ENCODE measurements around the gene GNAT3.

Gene GNAT3

DNA sequence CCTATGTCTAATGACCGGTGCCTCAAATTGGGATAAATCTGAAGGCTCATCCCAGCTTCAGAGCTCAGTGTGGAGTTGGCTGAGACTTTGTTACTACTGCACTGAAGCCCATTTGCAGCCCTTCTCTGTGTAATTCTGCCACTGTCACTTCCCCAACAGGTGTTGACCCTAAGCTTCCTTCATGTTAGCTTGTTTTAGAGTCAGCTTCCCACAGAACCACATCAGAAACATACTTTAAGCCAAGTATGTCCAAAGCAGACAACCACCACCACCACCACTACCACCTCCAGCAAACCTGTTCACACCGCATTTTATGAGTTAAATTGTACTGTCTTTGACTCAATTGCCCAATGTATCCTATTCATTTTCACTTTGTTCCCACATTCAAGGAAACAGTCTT, 25.2 kb upstream of the GNAT3 start:
- TF ChIP-seq, protein P1, sequence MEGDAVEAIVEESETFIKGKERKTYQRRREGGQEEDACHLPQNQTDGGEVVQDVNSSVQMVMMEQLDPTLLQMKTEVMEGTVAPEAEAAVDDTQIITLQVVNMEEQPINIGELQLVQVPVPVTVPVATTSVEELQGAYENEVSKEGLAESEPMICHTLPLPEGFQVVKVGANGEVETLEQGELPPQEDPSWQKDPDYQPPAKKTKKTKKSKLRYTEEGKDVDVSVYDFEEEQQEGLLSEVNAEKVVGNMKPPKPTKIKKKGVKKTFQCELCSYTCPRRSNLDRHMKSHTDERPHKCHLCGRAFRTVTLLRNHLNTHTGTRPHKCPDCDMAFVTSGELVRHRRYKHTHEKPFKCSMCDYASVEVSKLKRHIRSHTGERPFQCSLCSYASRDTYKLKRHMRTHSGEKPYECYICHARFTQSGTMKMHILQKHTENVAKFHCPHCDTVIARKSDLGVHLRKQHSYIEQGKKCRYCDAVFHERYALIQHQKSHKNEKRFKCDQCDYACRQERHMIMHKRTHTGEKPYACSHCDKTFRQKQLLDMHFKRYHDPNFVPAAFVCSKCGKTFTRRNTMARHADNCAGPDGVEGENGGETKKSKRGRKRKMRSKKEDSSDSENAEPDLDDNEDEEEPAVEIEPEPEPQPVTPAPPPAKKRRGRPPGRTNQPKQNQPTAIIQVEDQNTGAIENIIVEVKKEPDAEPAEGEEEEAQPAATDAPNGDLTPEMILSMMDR (IDR thresholded peaks at IDR 0.05), result no peak
- no peak for TF ChIP-seq ZFX (IDR thresholded peaks at IDR 0.05; ENCODE audit: borderline replicate concordance)
- no peak overlapping the region for H3K27ac ChIP-seq

DNA sequence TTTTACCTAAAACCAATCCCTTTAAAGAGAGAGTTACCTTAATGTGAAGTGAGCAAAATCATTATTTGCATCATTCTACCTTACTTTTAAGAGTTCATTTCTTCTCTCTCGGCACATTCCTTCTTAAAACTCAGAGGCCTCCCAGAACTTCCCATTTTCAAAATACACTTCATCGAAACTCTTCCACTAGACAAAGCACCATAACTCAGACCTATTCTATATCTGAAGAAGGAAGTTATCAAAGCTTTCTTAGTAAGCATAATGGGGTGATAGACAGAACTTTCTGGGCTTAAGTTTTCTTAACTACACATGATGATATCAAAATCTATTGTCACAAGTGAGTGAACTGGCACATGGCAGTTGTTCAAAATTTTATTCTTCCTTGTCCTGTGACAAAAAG, 24.6 kb upstream of the GNAT3 start:
- H3K27ac ChIP-seq, result no peak overlapping the region
- TF ChIP-seq, protein P1 (IDR thresholded peaks at IDR 0.05), result no peak
- no peak for TF ChIP-seq ZFX (IDR thresholded peaks at IDR 0.05; ENCODE audit: borderline replicate concordance)

DNA sequence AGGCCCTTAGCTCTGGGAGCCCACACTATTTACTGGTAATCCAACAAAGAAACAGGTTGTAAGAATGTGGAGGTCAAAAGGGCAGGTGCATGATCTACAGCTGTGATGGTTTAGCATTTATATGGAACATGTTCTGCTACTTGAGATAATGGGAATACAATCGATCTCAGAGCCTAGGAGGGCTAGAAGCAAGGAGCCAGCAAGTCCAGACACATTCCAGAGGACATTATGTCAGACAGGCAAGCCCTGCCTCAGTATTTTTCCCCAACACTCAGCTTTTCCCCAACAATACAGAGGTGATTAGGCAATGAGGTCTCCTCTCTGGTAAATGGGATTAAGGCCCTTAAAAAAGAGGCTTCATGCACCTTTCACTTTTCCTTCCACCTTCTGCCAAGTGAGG, 21.4 kb upstream of the GNAT3 start:
- TF ChIP-seq ZFX (IDR thresholded peaks at IDR 0.05; ENCODE audit: borderline replicate concordance), result no peak
- TF ChIP-seq, protein P1 (IDR thresholded peaks at IDR 0.05), result no peak
- H3K27ac ChIP-seq, result no peak overlapping the region

DNA sequence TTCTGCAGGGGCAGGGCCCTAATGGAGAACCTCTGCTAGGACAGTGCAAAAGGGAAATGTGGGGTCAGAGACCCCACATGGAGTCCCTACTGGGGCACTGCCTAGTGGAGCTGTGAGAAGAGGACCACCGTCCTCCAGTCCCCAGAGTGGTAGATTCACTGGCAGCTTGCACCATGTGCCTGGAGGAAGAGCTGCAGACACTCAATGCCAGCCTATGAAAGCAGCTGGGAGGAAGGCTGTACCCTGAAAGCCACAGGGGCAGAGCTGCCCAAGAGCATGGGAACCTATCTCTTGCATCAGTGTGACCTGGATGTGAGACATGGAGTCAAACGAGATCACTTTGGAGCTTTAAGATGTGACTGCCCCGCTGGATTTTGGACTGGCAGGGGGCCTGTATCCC, 20.3 kb upstream of the GNAT3 start:
- TF ChIP-seq, protein P1 (IDR thresholded peaks at IDR 0.05), result no peak
- TF ChIP-seq ZFX (IDR thresholded peaks at IDR 0.05; ENCODE audit: borderline replicate concordance), result no peak
- H3K27ac ChIP-seq, result no peak overlapping the region

DNA sequence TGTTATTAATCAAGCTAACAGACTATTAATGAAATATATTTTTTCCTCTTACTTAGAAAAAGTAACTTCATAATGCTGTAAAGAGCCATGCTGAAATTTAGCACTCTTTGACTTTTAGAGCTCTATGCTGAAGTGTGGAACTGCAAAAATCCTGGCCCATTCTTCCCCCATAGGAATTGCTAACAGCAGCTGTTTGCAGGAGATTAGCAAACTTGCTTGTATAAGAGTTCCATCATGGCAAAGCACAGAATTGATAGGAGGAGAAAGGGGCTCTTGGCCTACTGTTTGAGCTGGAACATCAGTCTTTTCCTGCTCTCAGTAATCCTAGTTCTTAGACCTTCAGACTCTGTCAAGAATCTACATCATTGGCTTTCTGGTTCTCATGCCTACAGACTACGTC, 18.3 kb upstream of the GNAT3 start:
- TF ChIP-seq, protein P1 (IDR thresholded peaks at IDR 0.05), result no peak
- TF ChIP-seq ZFX (IDR thresholded peaks at IDR 0.05; ENCODE audit: borderline replicate concordance), result no peak
- H3K27ac ChIP-seq, result no peak overlapping the region

DNA sequence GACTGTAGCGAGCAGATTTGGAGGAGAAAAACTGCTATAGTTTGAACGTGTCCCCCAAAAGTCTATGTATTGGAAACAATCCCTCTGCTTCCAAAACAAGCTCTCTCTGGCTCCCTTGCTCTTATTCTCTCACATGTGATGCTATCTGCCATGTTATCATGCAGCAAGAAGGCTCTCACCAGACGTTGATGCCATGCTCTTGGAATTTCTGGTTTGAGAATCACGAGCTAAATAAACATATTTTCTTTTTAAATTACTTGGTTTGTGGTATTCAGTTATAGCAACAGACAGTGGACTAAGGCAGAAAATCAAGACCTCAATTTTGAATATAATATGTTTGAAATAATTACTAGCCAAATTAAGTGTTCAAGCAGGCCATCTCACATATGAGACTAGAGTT, 17.5 kb upstream of the GNAT3 start:
- TF ChIP-seq, protein P1 (IDR thresholded peaks at IDR 0.05), result no peak
- no peak for TF ChIP-seq ZFX (IDR thresholded peaks at IDR 0.05; ENCODE audit: borderline replicate concordance)
- H3K27ac ChIP-seq, result no peak overlapping the region

DNA sequence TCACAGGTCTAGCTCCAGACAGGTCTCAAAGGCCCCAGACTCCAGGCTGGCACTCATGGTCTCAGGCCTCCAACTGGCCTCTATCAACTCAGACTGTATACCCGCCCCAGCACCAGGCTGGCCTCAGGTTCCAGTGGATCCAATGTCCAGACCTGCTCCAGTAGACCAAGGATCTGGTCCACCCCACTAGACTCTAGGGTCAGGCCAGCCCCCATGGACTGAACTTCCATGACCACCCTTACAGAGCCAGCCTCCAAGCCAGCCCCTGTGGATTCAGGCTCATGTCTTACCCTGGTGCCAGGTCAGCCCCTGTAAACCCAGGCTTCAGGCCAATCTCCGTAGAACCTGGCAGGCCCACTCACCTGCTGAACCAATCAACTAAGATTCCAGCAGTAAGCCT, 16.8 kb upstream of the GNAT3 start:
- no peak for TF ChIP-seq ZFX (IDR thresholded peaks at IDR 0.05; ENCODE audit: borderline replicate concordance)
- TF ChIP-seq, protein P1 (IDR thresholded peaks at IDR 0.05), result no peak
- no peak overlapping the region for H3K27ac ChIP-seq

Measured in 22Rv1 (cell line).